Ammon's horn (tissue), 1 donor: ENCODE measurements around the gene ERCC5.

ENCODE experiments used
- DNase-seq: peaks from one replicate; pipeline ENCODE4 v3.0.0-alpha.2; 2016; ENCODE audit warnings: low spot score

The ERCC5 gene

GRCh38 chr13:102845289-102845629 is 573 bp upstream of the ERCC5 start:
- no peak for DNase-seq

- peak; percentile 46 for DNase-seq
Measured at GRCh38 chr13:102846261-102847015, 606 bp downstream of the ERCC5 start.

- DNase-seq = peak; percentile 40
Measured at GRCh38 chr13:102847272-102848234, 1.7 kb downstream of the ERCC5 start.

GRCh38 chr13:102848956-102849355 is 3.1 kb downstream of the ERCC5 start:
- DNase-seq = no peak

GRCh38 chr13:102852556-102852955 is 6.7 kb downstream of the ERCC5 start:
- DNase-seq = no peak

- DNase-seq = no peak
Measured at GRCh38 chr13:102854675-102855074, 8.8 kb downstream of the ERCC5 start.

- no peak for DNase-seq
Measured at GRCh38 chr13:102856557-102856956, 10.7 kb downstream of the ERCC5 start.

- no peak for DNase-seq
Measured at GRCh38 chr13:102862624-102863210, 16.9 kb downstream of the ERCC5 start.

GRCh38 chr13:102863590-102863989 is 17.8 kb downstream of the ERCC5 start:
- DNase-seq = no peak

- no peak for DNase-seq
Measured at GRCh38 chr13:102868366-102868936, 22.6 kb downstream of the ERCC5 start.

GRCh38 chr13:102869948-102870676 is 24.3 kb downstream of the ERCC5 start:
- no peak for DNase-seq

GRCh38 chr13:102870677-102871415 is 25.0 kb downstream of the ERCC5 start:
- peak; percentile 90 for DNase-seq

- no peak for DNase-seq
Measured at GRCh38 chr13:102872131-102872530, 26.3 kb downstream of the ERCC5 start.

GRCh38 chr13:102872531-102872930 is 26.7 kb downstream of the ERCC5 start:
- no peak for DNase-seq

- no peak for DNase-seq
Measured at GRCh38 chr13:102873653-102874052, 27.8 kb downstream of the ERCC5 start.

GRCh38 chr13:102875256-102875655 is 29.4 kb downstream of the ERCC5 start:
- DNase-seq = no peak

- no peak for DNase-seq
Measured at GRCh38 chr13:102877303-102877702, 31.5 kb downstream of the ERCC5 start.

GRCh38 chr13:102878481-102878880 is 32.6 kb downstream of the ERCC5 start:
- no peak for DNase-seq

- peak; percentile 34 for DNase-seq
Measured at GRCh38 chr13:102879793-102880499, 34.1 kb downstream of the ERCC5 start.
